ENCODE data around the gene GLIS1.

GLIS1 gene

DNA sequence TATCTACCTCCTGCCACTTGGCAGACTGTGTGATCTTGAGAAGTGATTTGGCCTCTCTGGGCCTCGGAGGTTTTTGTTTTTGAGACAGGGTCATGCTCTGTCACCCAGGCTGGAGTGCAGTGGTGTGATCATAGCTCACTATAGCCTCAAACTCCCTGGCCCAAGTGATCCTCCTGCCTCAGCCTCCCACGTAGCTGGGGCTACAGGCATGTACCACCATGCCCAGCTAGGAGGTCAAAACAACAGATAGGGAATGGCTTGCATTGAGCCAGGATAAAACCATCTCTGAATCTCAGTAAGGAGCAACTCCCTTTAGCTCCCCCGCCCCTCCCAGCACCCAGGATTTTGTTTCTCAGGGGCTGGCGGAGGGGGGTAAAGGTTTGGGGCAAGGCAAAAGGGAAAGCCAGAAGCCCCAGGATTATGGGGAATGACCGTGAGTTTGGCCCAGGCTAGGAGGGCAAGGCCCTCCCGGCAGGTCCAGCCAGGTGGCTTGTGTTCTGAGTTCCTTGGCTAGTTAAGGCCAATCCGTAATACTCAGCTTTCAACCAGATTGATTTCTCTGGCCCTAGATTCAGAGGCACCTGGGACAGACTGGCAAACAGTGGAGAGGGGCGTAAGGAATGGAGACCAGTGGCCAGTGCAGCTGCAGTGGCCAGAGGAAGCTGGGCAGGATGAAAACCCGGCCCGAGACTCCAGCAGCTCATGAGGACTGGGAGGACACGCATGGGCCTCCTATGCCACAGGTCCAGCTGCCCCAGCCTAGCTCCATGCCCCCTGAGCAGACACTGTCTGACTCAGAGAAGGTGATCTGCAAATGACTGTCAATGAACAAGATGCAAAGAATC, 149.7 kb downstream of the GLIS1 start:
- no peak overlapping the region for H3K27ac ChIP-seq (ENCODE audit: low read depth, low read length)
- no peak overlapping the region for H3K4me3 ChIP-seq (ENCODE audit: low read length)
- H3K9ac ChIP-seq (ENCODE audit: low read depth, low read length), result no peak overlapping the region
- H3K9me3 ChIP-seq (ENCODE audit: insufficient read depth, low read depth, low read length), result no peaks in the 10 kb centered on the region
- 0 out of 2 replicates have a peak, but pooled peaks cover 8% of the 10 kb centered on the region for H3K27me3 ChIP-seq (ENCODE audit: insufficient read depth, low read length)
- 91% methylated on average over 11 of the region's 11 CpGs for WGBS
- H3K36me3 ChIP-seq (ENCODE audit: insufficient read depth, low read length), result no peaks in the 10 kb centered on the region
- H3K4me1 ChIP-seq (ENCODE audit: insufficient read depth, low read length), result peaks cover 10% of the 10 kb centered on the region

DNA sequence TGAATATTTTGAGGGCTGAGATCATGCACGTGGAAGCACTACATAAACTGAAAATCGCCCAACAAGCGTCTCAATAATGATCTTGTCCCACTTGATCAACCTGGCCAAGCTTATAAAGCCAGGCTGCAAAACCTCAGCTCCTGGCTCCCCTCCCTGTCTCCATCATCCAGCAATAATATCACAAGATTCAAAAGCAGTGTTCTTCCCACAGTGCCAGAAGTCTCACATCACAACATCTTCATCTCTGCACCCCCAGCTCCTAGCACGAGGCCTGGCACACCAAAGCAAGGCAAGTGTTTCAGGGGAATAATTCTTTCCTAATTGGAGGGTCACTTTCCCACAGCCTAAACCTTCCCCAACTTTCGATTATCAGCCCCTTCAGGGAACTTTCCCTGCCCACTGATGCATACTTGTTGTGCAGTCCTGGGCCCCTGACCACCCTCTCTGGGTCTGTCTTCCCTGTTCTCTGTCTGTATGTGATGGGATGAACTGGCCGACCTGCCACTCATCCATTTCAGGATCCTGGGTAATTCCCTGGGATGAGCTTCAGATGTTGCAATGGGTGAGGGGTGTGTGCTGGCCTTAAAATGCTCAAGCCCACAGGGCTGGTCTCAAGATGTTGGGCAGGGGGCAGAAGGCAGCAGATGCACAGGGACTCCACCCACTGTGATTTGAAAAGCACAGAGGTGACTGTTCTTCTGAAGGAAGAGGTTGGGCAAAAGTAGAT, 150.7 kb downstream of the GLIS1 start:
- Histone ChIP-seq H3K27ac (ENCODE audit: low read depth, low read length) (no peak overlapping the region), H3K9me3 (ENCODE audit: insufficient read depth, low read depth, low read length) (no peaks in the 10 kb centered on the region), H3K36me3 (ENCODE audit: insufficient read depth, low read length) (no peaks in the 10 kb centered on the region), H3K9ac (ENCODE audit: low read depth, low read length) (no peak overlapping the region), H3K27me3 (ENCODE audit: insufficient read depth, low read length) (0 out of 2 replicates have a peak, but pooled peaks cover 2% of the 10 kb centered on the region), H3K4me3 (ENCODE audit: low read length) (no peak overlapping the region), H3K4me1 (ENCODE audit: insufficient read depth, low read length) (peaks cover 10% of the 10 kb centered on the region)
- WGBS, result 92% methylated on average over 6 of the region's 6 CpGs

DNA sequence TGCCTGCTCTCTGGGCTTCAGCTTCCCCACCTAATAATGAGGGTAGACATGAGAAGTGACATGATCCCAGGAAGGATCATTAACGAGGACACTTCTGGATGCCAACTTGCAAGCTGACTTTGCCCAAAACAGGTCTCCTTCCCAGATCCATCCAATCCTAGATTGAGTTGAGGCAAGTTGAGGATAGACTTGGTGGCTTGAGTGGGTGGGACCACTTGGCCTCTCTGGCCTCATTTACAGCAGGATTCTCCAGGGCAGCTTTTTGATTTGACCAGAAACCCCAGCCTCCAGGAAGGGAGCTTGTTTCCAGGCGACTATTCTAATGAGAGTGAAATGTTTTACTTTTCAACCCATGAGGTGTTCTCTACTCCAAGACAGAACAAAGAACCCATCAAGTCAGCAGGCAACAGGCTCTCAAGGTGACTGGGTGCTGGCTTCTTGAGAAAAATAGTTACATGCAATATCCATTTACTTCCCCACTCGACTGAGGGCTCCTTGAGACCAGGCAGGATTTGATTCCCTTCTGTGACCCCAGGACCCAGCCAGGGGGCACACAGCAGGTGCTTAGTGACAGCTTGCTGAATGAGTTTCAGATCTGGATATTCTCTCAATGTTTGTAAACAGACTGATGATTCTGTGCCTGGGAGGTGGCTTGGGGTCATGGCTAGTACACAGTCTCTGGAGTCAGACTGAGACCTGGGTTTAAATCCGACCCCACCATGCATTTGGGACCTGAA, 151.5 kb downstream of the GLIS1 start:
- Histone ChIP-seq H3K36me3 (ENCODE audit: insufficient read depth, low read length) (no peaks in the 10 kb centered on the region), H3K9ac (ENCODE audit: low read depth, low read length) (no peak overlapping the region), H3K4me3 (ENCODE audit: low read length) (no peak overlapping the region), H3K27me3 (ENCODE audit: insufficient read depth, low read length) (no peaks in the 10 kb centered on the region), H3K4me1 (ENCODE audit: insufficient read depth, low read length) (peaks cover 10% of the 10 kb centered on the region), H3K9me3 (ENCODE audit: insufficient read depth, low read depth, low read length) (no peaks in the 10 kb centered on the region), H3K27ac (ENCODE audit: low read depth, low read length) (no peak overlapping the region)
- WGBS, result 93% methylated on average over 3 of the region's 4 CpGs

DNA sequence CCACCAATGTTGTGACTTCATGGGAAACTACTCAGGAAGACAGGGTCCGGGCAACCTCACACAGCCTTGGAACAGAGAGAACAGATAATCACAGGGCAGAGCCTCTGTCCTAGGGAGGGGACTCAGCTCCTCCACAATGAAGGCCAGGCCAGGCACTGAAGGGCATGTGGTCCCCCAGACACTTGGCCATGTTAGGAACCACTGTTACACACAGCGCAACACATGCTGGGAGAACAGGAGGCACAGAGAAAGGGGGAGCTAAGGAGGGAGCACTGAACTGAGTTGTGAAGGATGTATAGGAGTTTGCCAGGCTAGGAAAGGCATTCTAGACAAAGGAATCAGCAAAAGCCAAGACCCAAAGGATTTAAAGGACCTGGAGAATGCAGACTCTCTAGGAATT, 152.2 kb downstream of the GLIS1 start:
- H3K4me1 ChIP-seq (ENCODE audit: insufficient read depth, low read length), result peaks cover 10% of the 10 kb centered on the region
- WGBS, result 94% methylated on average over 2 of the region's 2 CpGs
- no peak overlapping the region for H3K9ac ChIP-seq (ENCODE audit: low read depth, low read length)
- no peaks in the 10 kb centered on the region for H3K36me3 ChIP-seq (ENCODE audit: insufficient read depth, low read length)
- no peaks in the 10 kb centered on the region for H3K27me3 ChIP-seq (ENCODE audit: insufficient read depth, low read length)
- no peaks in the 10 kb centered on the region for H3K9me3 ChIP-seq (ENCODE audit: insufficient read depth, low read depth, low read length)
- no peak overlapping the region for H3K4me3 ChIP-seq (ENCODE audit: low read length)
- no peak overlapping the region for H3K27ac ChIP-seq (ENCODE audit: low read depth, low read length)

DNA sequence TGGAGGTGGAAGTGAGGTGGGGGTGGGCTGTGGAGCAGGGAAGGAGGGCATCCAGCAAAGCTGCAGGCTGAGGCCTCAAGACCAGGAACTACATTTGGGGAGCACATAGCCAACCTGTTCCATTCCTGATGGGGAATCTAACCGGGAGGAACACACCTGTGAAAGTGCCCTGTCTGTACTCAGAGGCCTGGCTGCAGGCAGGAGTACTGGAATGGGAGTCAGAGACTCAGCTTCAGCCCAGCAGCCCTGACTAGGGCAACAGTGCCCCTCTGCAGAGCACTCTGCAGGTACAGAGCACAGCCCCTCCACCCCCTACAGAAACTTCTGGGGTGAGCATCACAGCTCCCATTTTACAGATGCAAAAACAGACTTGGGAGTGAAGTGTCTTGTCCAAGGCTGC, 153.4 kb downstream of the GLIS1 start:
- H3K4me1 ChIP-seq (ENCODE audit: insufficient read depth, low read length), result peaks cover 5% of the 10 kb centered on the region
- H3K9ac ChIP-seq (ENCODE audit: low read depth, low read length), result no peak overlapping the region
- no peaks in the 10 kb centered on the region for H3K9me3 ChIP-seq (ENCODE audit: insufficient read depth, low read depth, low read length)
- no peaks in the 10 kb centered on the region for H3K27me3 ChIP-seq (ENCODE audit: insufficient read depth, low read length)
- H3K27ac ChIP-seq (ENCODE audit: low read depth, low read length), result no peak overlapping the region
- H3K4me3 ChIP-seq (ENCODE audit: low read length), result no peak overlapping the region
- WGBS, result 91% methylated on average over 1 of the region's 1 CpG
- H3K36me3 ChIP-seq (ENCODE audit: insufficient read depth, low read length), result no peaks in the 10 kb centered on the region

DNA sequence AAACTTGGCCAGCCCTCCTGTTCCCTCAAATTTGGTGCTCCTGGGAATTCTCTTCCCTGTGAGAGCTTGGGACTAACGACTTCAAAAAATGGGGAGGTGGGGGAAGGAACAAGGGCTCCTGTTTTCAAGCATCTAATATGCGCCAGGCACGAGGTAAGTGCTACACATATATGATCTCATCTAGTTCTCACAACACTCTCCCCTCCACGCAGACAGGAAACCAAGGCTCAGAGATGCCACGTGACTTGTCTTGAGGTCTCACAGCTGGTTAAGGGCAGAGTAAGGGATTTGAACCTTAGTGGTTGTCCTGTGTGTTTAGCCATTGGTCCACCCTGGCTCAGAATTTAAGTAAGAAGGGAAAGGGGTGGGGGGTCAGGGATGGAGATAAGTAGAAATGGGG, 153.8 kb downstream of the GLIS1 start:
- H3K27me3 ChIP-seq (ENCODE audit: insufficient read depth, low read length), result no peaks in the 10 kb centered on the region
- no peak overlapping the region for H3K4me3 ChIP-seq (ENCODE audit: low read length)
- no peak overlapping the region for H3K27ac ChIP-seq (ENCODE audit: low read depth, low read length)
- H3K9ac ChIP-seq (ENCODE audit: low read depth, low read length), result no peak overlapping the region
- peaks cover under 1% of the 10 kb centered on the region; the same call in 1 of the 2 replicates for H3K4me1 ChIP-seq (ENCODE audit: insufficient read depth, low read length)
- H3K9me3 ChIP-seq (ENCODE audit: insufficient read depth, low read depth, low read length), result no peaks in the 10 kb centered on the region
- 87% methylated on average over 5 of the region's 5 CpGs for WGBS
- no peaks in the 10 kb centered on the region for H3K36me3 ChIP-seq (ENCODE audit: insufficient read depth, low read length)

DNA sequence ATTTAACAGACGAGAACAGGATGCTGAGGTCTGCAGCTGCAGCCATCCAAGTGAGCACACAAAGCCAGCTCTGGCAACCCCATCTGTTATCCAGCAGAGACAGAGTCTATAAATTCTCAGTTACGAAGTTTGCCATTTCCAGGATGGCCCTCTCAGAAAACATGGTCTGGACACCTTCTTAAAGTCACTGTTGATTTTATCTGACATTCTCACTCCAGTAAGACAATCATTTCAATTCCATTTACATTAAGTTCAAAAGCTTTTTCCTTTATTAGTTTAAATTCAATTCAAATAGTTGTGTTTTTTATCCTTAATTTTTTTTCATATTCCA, 154.2 kb downstream of the GLIS1 start:
- H3K4me1 ChIP-seq (ENCODE audit: insufficient read depth, low read length), result no peaks in the 10 kb centered on the region; the same call in 1 of the 2 replicates
- H3K4me3 ChIP-seq (ENCODE audit: low read length), result no peak overlapping the region
- no peaks in the 10 kb centered on the region for H3K27me3 ChIP-seq (ENCODE audit: insufficient read depth, low read length)
- H3K36me3 ChIP-seq (ENCODE audit: insufficient read depth, low read length), result no peaks in the 10 kb centered on the region
- H3K9me3 ChIP-seq (ENCODE audit: insufficient read depth, low read depth, low read length), result no peaks in the 10 kb centered on the region
- H3K27ac ChIP-seq (ENCODE audit: low read depth, low read length), result no peak overlapping the region
- H3K9ac ChIP-seq (ENCODE audit: low read depth, low read length), result no peak overlapping the region
- 87% methylated on average over 2 of the region's 2 CpGs for WGBS

DNA sequence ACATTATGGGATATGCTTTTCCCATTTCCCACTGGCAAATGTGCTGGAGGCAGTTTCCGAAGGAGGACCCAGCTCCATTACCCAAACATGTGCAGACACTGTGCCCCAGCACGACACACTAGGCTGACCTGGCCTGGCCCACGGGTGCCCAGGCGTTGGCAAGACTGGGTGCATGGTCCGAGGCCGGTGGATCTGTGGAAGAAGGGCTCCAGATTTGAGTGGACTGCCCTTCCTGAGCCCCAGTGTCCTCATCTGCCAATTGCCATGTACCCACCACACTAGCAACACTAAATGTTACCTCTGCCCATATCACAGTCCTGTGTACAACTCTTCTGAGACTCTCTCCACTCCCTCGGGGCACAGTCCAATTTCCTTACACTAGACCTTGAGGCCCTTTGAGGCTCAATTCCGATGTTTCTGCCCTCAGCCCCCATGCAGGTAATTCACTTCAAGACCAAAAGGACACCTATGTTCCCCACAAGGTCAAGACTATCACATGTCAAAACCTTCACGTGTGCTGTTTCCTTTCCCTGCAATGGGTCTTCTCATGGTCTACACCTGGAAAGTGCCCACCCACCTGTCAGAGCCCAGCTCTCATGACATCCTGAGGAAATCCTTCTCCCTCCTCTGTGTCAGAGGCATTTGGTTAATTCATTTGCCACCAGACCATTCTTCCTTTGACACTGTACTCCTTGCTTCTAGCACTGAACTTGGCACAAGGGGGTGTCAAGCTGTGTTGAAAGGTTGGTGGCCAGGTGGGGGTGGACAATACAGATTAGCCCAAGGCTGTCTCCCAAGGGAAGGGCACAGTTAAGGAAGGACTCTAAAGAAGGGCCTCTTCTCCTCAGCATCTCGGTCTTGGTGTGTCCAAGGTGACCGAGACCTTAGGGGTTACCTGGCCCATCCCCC, 154.8 kb downstream of the GLIS1 start:
- Histone ChIP-seq H3K9ac (ENCODE audit: low read depth, low read length) (no peak overlapping the region), H3K27ac (ENCODE audit: low read depth, low read length) (no peak overlapping the region), H3K36me3 (ENCODE audit: insufficient read depth, low read length) (no peaks in the 10 kb centered on the region), H3K4me3 (ENCODE audit: low read length) (no peak overlapping the region), H3K9me3 (ENCODE audit: insufficient read depth, low read depth, low read length) (no peaks in the 10 kb centered on the region), H3K4me1 (ENCODE audit: insufficient read depth, low read length) (no peaks in the 10 kb centered on the region; the same call in 1 of the 2 replicates), H3K27me3 (ENCODE audit: insufficient read depth, low read length) (no peaks in the 10 kb centered on the region)
- 93% methylated on average over 11 of the region's 11 CpGs for WGBS

DNA sequence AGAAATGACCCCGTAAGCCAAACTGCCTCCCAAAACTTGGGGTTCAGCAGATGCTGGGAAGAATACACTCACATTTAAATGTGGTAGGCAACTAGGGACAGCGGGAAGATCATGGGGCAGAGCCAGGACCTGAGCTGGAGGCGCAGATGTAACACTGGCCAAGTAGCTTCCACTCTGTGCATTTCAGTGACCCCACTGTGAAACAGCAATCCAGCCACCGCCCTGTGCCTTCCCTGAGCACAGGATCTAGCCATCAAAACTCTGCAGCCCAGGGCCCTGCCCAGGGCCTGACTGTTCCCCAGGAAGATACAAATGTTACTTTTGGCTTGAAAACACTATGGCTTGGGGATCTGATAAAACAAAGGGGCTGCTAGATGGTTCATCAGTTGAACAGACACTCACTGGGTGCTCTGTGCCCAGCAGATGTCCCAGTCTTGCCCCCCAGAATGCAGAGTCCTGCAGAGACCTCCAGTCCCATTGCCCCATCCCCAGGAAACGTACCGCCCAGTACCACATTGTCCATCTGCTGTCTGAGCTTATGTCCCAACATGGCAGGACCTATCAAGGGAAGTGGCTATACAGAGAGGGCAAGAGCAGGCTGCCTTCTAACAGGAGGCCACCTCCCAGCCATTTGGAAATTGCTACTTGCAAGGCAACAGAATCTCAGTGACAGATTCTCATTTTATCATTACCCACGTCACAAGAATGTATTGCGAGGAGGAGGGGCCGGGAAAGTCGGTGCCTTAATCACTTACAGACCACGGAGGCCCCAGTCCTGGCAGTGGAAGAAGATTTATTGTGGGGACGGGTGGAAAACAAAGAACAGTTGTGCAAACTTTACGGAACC, 155.7 kb downstream of the GLIS1 start:
- H3K9ac ChIP-seq (ENCODE audit: low read depth, low read length), result no peak overlapping the region
- no peaks in the 10 kb centered on the region for H3K36me3 ChIP-seq (ENCODE audit: insufficient read depth, low read length)
- no peaks in the 10 kb centered on the region; the same call in 1 of the 2 replicates for H3K4me1 ChIP-seq (ENCODE audit: insufficient read depth, low read length)
- H3K9me3 ChIP-seq (ENCODE audit: insufficient read depth, low read depth, low read length), result no peaks in the 10 kb centered on the region
- 92% methylated on average over 13 of the region's 13 CpGs for WGBS
- H3K27me3 ChIP-seq (ENCODE audit: insufficient read depth, low read length), result no peaks in the 10 kb centered on the region
- H3K27ac ChIP-seq (ENCODE audit: low read depth, low read length), result no peak overlapping the region
- no peak overlapping the region for H3K4me3 ChIP-seq (ENCODE audit: low read length)

Measured in HUES64 (cell line).